NCI-H1436 (cell line): ENCODE data around the gene KNCN.
A peak's percentile ranks its signal among the peaks of the same experiment; 100 is the strongest.

Source experiments
- DNase-seq: peaks from one replicate; lab custom pipeline; 2025; lab: John Stamatoyannopoulos, UW

KNCN gene

GRCh38 chr1:46523496-46524353, 27.7 kb downstream of the KNCN start:
- no peak for DNase-seq

GRCh38 chr1:46522969-46523320, 28.5 kb downstream of the KNCN start:
- DNase-seq: no peak

- DNase-seq: no peak
These were observed 29.1 kb downstream of the KNCN start for GRCh38 chr1:46522184-46522968.

GRCh38 chr1:46521414-46521813, 30.0 kb downstream of the KNCN start:
- DNase-seq: no peak

GRCh38 chr1:46520063-46520911, 31.2 kb downstream of the KNCN start:
- peak; percentile 23 for DNase-seq

- DNase-seq: no peak
These were observed 32.2 kb downstream of the KNCN start for GRCh38 chr1:46519209-46519608.

GRCh38 chr1:46517932-46518498, 33.4 kb downstream of the KNCN start:
- no peak for DNase-seq

GRCh38 chr1:46517010-46517600, 34.3 kb downstream of the KNCN start:
- peak; percentile 89 for DNase-seq

GRCh38 chr1:46516200-46516950, 35.1 kb downstream of the KNCN start:
- DNase-seq: no peak

GRCh38 chr1:46515576-46515975, 35.9 kb downstream of the KNCN start:
- DNase-seq: no peak

- DNase-seq: no peak
These were observed 37.9 kb downstream of the KNCN start for GRCh38 chr1:46513536-46513935.

GRCh38 chr1:46512792-46513190, 38.7 kb downstream of the KNCN start:
- DNase-seq: no peak

GRCh38 chr1:46512135-46512791, 39.2 kb downstream of the KNCN start:
- no peak for DNase-seq

- DNase-seq: no peak
These were observed 40.5 kb downstream of the KNCN start for GRCh38 chr1:46510998-46511365.

GRCh38 chr1:46510341-46510997, 41.0 kb downstream of the KNCN start:
- no peak for DNase-seq

GRCh38 chr1:46508757-46509156, 42.7 kb downstream of the KNCN start:
- no peak for DNase-seq

- no peak for DNase-seq
These were observed 44.8 kb downstream of the KNCN start for GRCh38 chr1:46506470-46507219.

- DNase-seq: no peak
These were observed 48.0 kb downstream of the KNCN start for GRCh38 chr1:46503421-46503820.

- no peak for DNase-seq
These were observed 49.9 kb downstream of the KNCN start for GRCh38 chr1:46501528-46501927.
